Motor neuron (in vitro differentiated cells): ENCODE measurements around the gene PRKAR1B. TPM values are rescaled to one million over a fixed set of nuclear protein-coding genes. Genes with fewer than 3 reads are reported as not detected.
"Not testable (repeated sequence)": the region's sequence is repeated elsewhere in the genome, so short reads cannot be mapped to it uniquely, and the experiment has no call there.

Experiments used
- ATAC-seq, 8 experiments: fragments of 200-7000 bp; cut with Tn5 transposase; replicated peaks in 6 of 8; 2 replicates each; pipeline ENCODE4 v1.8.0; 2021; ENCODE audit warnings: mild to moderate bottlenecking in 8 of 8, moderate library complexity in 8 of 8
- H3K27ac ChIP-seq, 2 donors: fragments of 250-450 bp; sonication (Bioruptor Pico); 2 replicates each; pipeline ENCODE4 v1.9.0; 2021; ENCODE audit warnings: antibody characterized with exemption in 2 of 2, mild to moderate bottlenecking in 2 of 2, moderate library complexity in 1 of 2
- H3K4me1 ChIP-seq, 2 donors: fragments of 250-450 bp; sonication (Bioruptor Pico); replicated peaks in 1 of 2; 2 replicates each; pipeline ENCODE4 v1.6.1; 2021; ENCODE audit warnings: antibody characterized with exemption in 2 of 2, mild to moderate bottlenecking in 2 of 2, moderate library complexity in 1 of 2
- H3K4me3 ChIP-seq, 5 donors: fragments of 250-450 bp; sonication (Bioruptor Pico); 2 replicates each; pipeline ENCODE4 v1.9.0; 2021; ENCODE audit warnings: antibody characterized with exemption in 5 of 5, mild to moderate bottlenecking in 5 of 5, moderate library complexity in 4 of 5
- WGBS, 10 experiments: fragments of 450-650 bp; shearing (Covaris generic); methylation state at CpG; one replicate each; pipeline ENCODE4 v1.0.0; 2022; 5-methylcytosine and 5-hydroxymethylcytosine counted together
- in situ Hi-C, 9 experiments: fragments of 400-800 bp; cut with MboI; loops; one replicate each; pipeline ENCODE4 v1.15.0; 2021; ENCODE audit warnings: low sequenced_read_pairs in 9 of 9, low pct_unique_long_range_greater_than_20kb in 2 of 9; ENCODE audit not compliant: unreplicated experiment in 9 of 9
- total RNA-seq, 8 experiments: library from RNA; unstranded; fragments of 300-600 nt; gene quantifications; 2 replicates each; pipeline versions ENCODE4 v1.2.3 to v1.2.4, GENCODE V29; 2022

The PRKAR1B gene
- total RNA-seq, 8 experiments from 2014 or later, result 14.3 to 42.2 (median 19.0) TPM

DNA sequence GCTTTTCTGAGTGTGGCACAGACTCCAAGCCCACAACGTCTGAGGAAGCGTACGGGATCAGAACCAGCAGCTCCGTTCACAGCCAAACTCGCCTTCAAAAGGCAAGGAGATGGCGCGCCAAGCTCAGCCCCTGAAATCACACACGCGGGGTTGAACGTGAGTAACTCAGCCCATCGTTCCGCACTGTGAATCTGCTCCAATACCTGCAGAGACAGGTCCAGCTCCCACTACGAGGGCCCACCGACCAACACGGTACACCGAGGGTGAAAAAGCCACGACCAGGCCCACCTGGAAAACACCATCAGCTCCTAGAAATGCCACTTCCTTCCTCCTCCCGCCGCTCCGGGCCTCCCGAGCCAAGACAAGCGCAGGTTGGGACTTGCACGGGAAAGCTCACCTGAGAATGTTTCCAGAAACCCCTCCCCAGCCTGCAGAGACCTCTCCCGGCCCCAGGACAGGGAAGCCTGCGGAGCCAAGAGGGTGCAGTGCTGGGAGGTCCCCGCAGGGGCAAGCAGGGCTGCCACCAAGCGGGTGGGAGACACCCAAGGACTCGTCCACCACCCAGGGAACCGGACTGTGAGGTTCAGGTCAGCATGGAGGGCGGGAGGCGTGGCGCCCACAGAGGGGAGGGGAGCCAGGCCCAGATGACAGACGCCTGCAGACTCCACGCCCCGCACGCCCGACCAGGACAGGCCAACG lies 113.5 kb downstream of the PRKAR1B start:
- ATAC-seq, result no peak
- Histone ChIP-seq H3K4me3 (no peak overlapping the region), H3K4me1 (peaks cover 13 to 29% of the 10 kb centered on the region in 2 donors), H3K27ac (no peak overlapping the region)
- in situ Hi-C loops, result no loop called here
- 58 to 95% (median 86%) methylated on average over 1 to 15 of the region's 38 CpGs; no CpG with 5 or more reads in 3 of the 10 experiments for WGBS, 10 experiments

DNA sequence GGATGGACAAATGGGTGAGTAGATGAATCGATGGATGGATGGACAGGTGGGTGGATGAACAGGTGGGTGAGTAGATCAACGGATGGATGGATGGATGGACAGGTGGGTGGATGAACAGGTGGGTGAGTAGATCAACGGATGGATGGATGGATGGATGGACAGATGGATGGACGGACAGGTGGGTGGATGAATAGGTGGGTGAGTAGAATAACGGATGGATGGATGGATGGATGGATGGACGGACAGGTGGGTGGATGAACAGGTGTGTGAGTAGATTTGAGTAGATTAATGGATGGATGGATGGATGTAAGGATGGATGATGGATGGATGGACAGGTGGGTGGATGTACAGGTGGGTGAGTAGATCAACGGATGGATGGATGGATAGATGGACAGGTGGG lies 115.2 kb downstream of the PRKAR1B start:
- H3K4me3 ChIP-seq, in situ Hi-C loops, H3K27ac ChIP-seq, ATAC-seq: not testable (repeated sequence)
- peaks cover 13 to 29% of the 10 kb centered on the region in 2 donors for H3K4me1 ChIP-seq
- WGBS, 10 experiments, result 20 to 95% (median 89%) methylated on average over 1 to 7 of the region's 7 CpGs; no CpG with 5 or more reads in 1 of the 10 experiments

DNA sequence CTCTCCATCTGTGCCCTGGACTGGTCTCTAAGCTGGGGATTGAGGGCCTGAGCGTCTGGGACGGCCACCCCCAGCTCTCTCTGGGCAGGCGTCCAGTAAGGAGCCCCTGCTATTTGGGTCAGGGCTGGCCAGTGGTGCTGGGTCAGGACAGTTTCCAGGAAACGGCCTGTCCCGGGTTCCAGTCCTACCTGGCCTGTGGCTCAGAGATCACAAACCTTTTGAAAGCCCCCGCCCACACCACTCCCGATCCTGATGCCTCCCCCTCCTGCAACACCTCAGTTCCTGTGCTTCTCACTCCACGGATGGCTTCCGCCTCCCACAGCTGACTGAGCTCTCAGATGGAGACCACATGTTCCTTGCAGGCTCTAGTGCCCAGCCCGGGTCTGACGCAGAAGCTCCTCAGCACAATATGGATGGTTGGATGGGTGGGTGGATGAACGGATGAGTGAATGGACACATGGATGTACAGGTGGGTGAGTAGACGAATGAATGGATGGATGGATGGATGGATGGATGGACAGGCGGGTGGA lies 115.7 kb downstream of the PRKAR1B start:
- WGBS, 10 experiments, result 29 to 100% (median 78%) methylated on average over 2 to 6 of the region's 14 CpGs; no CpG with 5 or more reads in 3 of the 10 experiments
- peak in 1 of 8 experiments; percentile 73 for ATAC-seq

DNA sequence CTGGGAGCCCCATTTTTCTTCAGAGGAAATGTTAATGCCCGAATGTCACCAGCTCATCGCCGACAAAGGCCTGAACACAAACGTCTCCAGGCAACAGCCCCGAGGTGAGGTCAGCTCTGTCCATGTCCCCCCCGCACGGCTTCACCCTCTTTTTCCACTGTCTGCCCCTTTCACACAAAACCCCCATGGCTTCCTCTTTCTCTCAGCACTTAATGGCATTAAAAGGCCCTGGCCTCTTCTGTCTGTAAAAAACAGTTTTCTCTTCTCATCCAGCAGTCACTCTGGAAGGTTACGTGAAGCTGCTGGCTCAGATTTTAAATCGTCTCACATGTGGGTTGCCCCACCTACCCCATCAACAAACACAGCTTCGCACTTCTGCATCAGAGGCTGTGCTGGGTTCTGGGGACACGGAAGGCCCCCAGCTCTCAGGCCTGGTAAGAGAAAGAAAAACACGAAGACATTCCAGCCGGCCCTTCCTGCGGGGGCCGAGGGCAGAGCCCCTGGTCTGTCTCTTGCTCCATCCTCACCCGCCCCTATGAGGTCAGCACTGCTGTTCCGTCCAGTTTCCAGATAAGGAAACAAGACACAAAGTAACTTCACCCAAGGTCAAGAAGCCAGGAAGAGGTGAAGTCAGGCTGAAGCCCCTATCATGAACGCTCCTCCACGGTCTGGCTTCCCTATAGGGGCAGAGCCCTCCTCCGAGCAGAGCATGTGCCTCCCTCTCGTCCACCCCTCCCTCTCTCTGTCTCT lies 116.4 kb downstream of the PRKAR1B start:
- Histone ChIP-seq H3K27ac (peak overlapping the region in 1 of 2 donors; percentile 64), H3K4me3 (no peak overlapping the region), H3K4me1 (peaks cover 13 to 29% of the 10 kb centered on the region in 2 donors)
- in situ Hi-C loops, result no loop called here
- 10 to 59% (median 29%) methylated on average over 1 to 10 of the region's 21 CpGs; no CpG with 5 or more reads in 3 of the 10 experiments for WGBS, 10 experiments
- ATAC-seq, result peak in 7 of 8 experiments; percentile 32 to 89 (median 84)

More for the DNA sequence above, 115.7 kb downstream of the PRKAR1B start:
- Histone ChIP-seq H3K4me3 (no peak overlapping the region), H3K4me1 (peaks cover 13 to 29% of the 10 kb centered on the region in 2 donors), H3K27ac (peak overlapping the region in 1 of 2 donors; percentile 64)
- in situ Hi-C loops, result no loop called here

DNA sequence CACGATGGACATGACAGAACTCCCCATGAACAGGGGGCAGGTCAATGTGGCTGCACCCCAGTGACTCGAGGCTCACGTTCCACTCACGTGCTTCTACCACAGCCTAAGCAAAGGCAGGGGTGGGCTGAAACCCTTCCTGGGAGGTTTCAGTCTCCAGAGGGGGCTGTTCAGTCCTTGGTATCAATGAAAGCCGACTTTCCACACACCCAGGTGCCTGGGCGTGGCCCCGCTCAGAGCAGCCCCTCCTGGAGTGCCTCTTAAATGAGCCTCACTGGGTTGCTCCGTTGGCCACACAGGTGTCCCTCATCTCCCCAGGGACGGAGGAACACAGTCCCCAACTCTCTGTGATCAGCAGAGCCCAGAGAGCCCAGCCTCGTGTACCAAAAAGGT lies 116.9 kb downstream of the PRKAR1B start:
- Histone ChIP-seq H3K4me1 (peaks cover 13 to 29% of the 10 kb centered on the region in 2 donors), H3K27ac (peak overlapping the region in 1 of 2 donors; percentile 64), H3K4me3 (no peak overlapping the region)
- WGBS, 10 experiments, result 42 to 100% (median 80%) methylated on average over 2 to 4 of the region's 10 CpGs; no CpG with 5 or more reads in 7 of the 10 experiments
- ATAC-seq, result no peak
- in situ Hi-C loops, result no loop called here

DNA sequence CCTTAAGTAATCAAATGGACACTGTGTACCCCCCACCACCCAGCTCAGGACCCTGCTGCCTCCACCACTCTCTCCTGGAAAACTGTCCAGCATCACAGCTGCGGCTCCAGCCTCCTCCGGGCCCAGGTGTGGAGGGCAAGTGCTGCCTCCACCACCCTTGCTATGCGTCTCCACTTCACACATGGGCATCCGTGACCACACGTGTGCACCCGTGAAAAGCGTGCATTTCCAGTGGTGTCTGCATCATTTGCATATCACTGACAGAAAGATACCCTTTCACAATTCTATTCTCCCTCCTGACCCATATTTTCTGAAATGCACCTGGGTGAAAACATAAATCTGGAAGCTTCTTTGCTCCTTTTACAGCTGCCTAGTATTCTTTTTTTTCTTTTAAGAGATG lies 117.7 kb downstream of the PRKAR1B start:
- peaks cover 13 to 33% of the 10 kb centered on the region in 2 donors for H3K4me1 ChIP-seq
- WGBS, 10 experiments, result 83 to 87% (median 86%) methylated on average over 1 to 4 of the region's 7 CpGs; no CpG with 5 or more reads in 7 of the 10 experiments
- in situ Hi-C loops, result no loop called here
- ATAC-seq, result no peak
- no peak overlapping the region for H3K27ac ChIP-seq
- no peak overlapping the region for H3K4me3 ChIP-seq

DNA sequence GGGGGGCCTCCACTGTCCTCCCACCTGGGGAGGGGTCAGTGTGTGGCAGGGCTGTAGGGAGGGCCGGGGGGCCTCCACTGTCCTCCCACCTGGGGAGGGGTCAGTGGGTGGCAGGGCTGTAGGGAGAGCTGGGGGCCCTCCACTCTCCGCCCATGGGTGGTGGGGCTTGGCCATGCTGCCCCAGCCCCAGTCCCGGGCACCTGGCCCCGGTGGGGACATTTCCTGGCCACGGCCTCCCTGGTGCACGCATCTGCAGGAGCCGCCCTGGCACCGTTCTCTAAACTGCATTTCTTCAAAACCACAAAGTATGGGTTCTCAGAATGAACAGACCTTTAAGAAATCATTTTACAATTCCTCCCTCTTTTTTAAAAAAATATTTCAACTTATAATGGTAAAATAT lies 118.1 kb downstream of the PRKAR1B start:
- Histone ChIP-seq H3K4me1 (peaks cover 15 to 36% of the 10 kb centered on the region in 2 donors), H3K4me3 (no peak overlapping the region), H3K27ac (no peak overlapping the region)
- in situ Hi-C loops, result no loop called here
- no peak for ATAC-seq
- WGBS, 10 experiments, result no CpG with 5 or more reads among the region's 8 CpGs

DNA sequence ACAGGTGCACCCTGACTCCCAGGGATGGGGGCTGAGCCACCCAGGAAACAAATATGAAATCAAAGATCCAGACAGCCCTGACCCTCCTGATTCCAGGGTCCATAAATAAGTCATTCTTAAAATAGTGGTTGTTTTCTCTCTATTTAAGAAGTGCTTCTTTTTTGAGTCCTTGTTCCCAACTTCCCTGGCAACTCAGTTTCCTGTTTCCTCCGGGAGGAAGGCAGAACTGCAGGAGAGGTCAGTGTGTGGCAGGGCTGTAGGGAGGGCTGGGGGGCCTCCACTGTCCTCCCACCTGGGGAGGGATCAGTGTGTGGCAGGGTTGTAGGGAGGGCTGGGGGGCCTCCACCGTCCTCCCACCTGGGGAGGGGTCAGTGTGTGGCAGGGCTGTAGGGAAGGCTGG lies 118.7 kb downstream of the PRKAR1B start:
- H3K27ac ChIP-seq, result no peak overlapping the region
- in situ Hi-C loops, result no loop called here
- H3K4me3 ChIP-seq, result no peak overlapping the region
- H3K4me1 ChIP-seq, result peaks cover 15 to 36% of the 10 kb centered on the region in 2 donors
- no CpG with 5 or more reads among the region's 2 CpGs for WGBS, 10 experiments
- no peak for ATAC-seq

DNA sequence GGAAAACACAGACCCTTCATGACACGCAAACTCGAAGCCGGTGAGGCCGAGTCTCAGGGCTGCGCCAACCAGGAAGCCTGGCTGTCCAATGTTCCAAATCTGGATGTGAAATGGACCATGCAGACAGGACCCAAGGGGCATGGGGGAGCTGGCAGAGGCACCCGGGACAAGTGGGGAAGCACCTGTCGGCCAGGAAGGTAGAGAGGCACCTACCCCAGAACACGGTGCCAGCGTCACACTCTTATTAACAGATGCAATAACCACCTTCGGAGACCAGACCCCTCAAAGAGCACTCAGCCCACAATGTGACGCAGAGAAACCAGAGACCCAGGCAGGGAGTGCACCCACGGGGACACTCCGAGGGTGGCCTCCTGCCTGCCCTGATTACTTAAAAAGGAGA lies 119.1 kb downstream of the PRKAR1B start:
- 20 to 100% (median 97%) methylated on average over 1 to 5 of the region's 13 CpGs; no CpG with 5 or more reads in 4 of the 10 experiments for WGBS, 10 experiments
- Histone ChIP-seq H3K4me1 (peaks cover 15 to 36% of the 10 kb centered on the region in 2 donors), H3K27ac (no peak overlapping the region), H3K4me3 (no peak overlapping the region)
- in situ Hi-C loops, result no loop called here
- no peak for ATAC-seq

DNA sequence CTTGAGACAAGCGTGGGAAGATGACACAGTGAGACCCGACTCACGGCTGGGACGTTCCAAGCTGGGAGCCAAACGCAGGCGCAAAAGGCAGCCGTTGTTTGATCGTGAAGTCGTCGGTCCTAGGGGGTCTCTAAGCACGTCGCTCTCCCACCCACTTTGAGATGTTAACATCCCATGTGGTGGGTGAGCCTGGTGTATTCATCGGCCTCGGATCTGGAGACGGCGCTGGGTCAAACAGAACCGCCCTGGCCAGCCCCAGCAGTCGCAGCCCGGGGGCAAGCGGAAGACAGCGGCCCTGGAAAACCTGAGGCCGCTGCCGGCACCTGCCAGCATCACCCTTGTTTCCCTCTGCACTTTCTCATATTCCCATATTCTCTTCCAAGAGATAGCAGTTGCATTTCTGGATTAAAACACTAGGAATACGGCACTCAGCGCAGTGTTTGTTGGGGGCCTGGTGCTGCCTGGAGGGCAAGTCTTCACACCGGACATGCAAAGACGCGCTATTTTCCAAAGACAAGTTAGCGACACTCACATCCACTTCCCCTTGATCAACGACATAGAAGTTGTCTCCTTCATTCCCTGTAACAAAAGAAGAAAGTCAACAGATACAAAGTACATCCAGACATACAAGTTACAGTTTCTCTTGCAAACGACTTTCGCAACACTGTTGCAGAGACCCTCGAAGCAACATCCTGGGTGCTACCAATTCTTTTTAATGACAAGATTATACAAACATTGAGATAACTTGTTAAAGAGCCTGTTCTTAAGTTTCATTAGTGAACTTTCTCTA lies 121.2 kb downstream of the PRKAR1B start:
- 75 to 94% (median 89%) methylated on average over 2 to 15 of the region's 33 CpGs; no CpG with 5 or more reads in 1 of the 10 experiments for WGBS, 10 experiments
- Histone ChIP-seq H3K27ac (no peak overlapping the region), H3K4me1 (peaks cover 28 to 38% of the 10 kb centered on the region in 2 donors), H3K4me3 (no peak overlapping the region)
- in situ Hi-C loops, result no loop called here
- no peak for ATAC-seq

DNA sequence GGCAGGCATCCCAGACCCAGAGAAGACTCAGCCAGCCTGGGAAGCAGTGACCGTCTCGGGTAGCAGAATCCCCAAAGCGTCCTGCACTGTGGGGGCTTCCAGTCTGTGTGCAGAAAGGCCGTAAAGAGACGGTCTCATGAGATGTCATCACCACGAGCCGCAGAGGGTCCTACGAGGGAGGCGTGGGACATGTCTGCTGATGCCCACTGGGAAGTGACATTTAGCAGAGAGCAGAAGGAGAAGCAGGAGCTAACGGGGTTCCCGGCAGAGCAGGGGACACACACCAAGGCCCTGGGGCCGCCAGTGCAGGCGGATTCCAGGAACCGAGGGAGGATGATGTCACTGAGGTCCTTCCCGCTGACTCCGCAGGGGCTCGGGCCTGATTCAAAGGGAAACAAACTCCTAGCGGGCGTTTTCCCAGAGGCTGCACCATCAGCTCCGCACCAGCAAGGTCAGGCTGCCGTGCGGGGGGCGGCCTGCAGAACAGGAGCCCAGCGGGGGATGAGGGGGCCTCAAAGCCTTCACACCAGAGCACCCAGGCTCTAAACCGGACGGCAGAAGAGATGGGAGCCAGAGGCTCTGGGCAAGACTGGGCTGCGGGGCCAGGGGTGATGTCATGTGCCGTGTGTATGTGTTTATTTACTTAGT lies 122.1 kb downstream of the PRKAR1B start:
- 80 to 100% (median 89%) methylated on average over 1 to 7 of the region's 28 CpGs; no CpG with 5 or more reads in 3 of the 10 experiments for WGBS, 10 experiments
- ATAC-seq, result no peak
- Histone ChIP-seq H3K4me1 (peaks cover 22 to 30% of the 10 kb centered on the region in 2 donors), H3K4me3 (no peak overlapping the region), H3K27ac (no peak overlapping the region)
- in situ Hi-C loops, result no loop called here
